HG03432 (cell line): ENCODE results near the gene MAD1L1.

Source experiments
- ATAC-seq: cut with Tn5 transposase; IDR thresholded peaks from one replicate; pipeline ENCODE4 v1.9.1; 2021; ENCODE audit warnings: mild to moderate bottlenecking, moderate library complexity; ENCODE audit not compliant: unreplicated experiment

MAD1L1 gene

GRCh38 chr7:2258661-2259365 is 26.1 kb upstream of the MAD1L1 start:
- peak; percentile 83 for ATAC-seq

GRCh38 chr7:2257651-2258050 is 24.9 kb upstream of the MAD1L1 start:
- ATAC-seq, result no peak

- no peak for ATAC-seq
Observed at GRCh38 chr7:2257046-2257551, 24.4 kb upstream of the MAD1L1 start.

GRCh38 chr7:2256306-2257045 is 23.7 kb upstream of the MAD1L1 start:
- no peak for ATAC-seq

GRCh38 chr7:2255145-2256139 is 22.7 kb upstream of the MAD1L1 start:
- ATAC-seq, result no peak

- ATAC-seq, result no peak
Observed at GRCh38 chr7:2254429-2255144, 21.8 kb upstream of the MAD1L1 start.

- no peak for ATAC-seq
Observed at GRCh38 chr7:2253525-2254244, 20.9 kb upstream of the MAD1L1 start.

GRCh38 chr7:2253021-2253420 is 20.3 kb upstream of the MAD1L1 start:
- no peak for ATAC-seq

GRCh38 chr7:2251841-2252771 is 19.4 kb upstream of the MAD1L1 start:
- ATAC-seq, result no peak

GRCh38 chr7:2251381-2251780 is 18.6 kb upstream of the MAD1L1 start:
- no peak for ATAC-seq

- no peak for ATAC-seq
Observed at GRCh38 chr7:2249744-2250323, 17.1 kb upstream of the MAD1L1 start.

- peak; percentile 40 for ATAC-seq
Observed at GRCh38 chr7:2248984-2249694, 16.4 kb upstream of the MAD1L1 start.

GRCh38 chr7:2247141-2247995 is 14.6 kb upstream of the MAD1L1 start:
- no peak for ATAC-seq

GRCh38 chr7:2245883-2246675 is 13.3 kb upstream of the MAD1L1 start:
- no peak for ATAC-seq

- ATAC-seq, result no peak
Observed at GRCh38 chr7:2244404-2244995, 11.8 kb upstream of the MAD1L1 start.

- no peak for ATAC-seq
Observed at GRCh38 chr7:2243458-2243857, 10.7 kb upstream of the MAD1L1 start.
